Cardiac septum (tissue), 1 donor: ENCODE data around the gene HOXA9. TPM values are rescaled to one million over a fixed set of nuclear protein-coding genes. Genes with fewer than 3 reads are reported as not detected.

Experiments used
- DNase-seq: peaks from one replicate; pipeline ENCODE4 v3.0.0-alpha.2; 2020; ENCODE audit warnings: low spot score
- intact Hi-C: fragments of 100-400 bp; cut with DNase I; formaldehyde crosslinking; loops from one replicate; pipeline ENCODE4 v1.14.0; 2022
- total RNA-seq: library from RNA; stranded (reverse); fragmentation: NEBNext Ultra II Directional; extraction: Animal tissue kit (Norgen Biotek cat#: 25700); gene quantifications from one replicate; pipeline ENCODE4 v1.2.1, GENCODE V29; 2021
- donor health status: DM: no; HTN: no; CAD: no.

Gene HOXA9
- total RNA-seq, 1 donor from 2014 or later = not detected

GRCh38 chr7:27191161-27191731 lies 25.9 kb upstream of the HOXA9 start:
- intact Hi-C loops = loop anchor here (10.0 kb wide), 1 partner anchor 904 kb away; no protein-coding TSS in a partner anchor

GRCh38 chr7:27189997-27190748 lies 24.8 kb upstream of the HOXA9 start:
- peak; percentile 50 for DNase-seq
- intact Hi-C loops = loop anchor here (10.0 kb wide), 1 partner anchor 905 kb away; no protein-coding TSS in a partner anchor

More at GRCh38 chr7:27191161-27191731, 25.9 kb upstream of the HOXA9 start:
- peak; percentile 33 for DNase-seq

- intact Hi-C loops = no loop called here
- peak; percentile 43 for DNase-seq
Observed at GRCh38 chr7:27189295-27189996, 24.1 kb upstream of the HOXA9 start.

DNA sequence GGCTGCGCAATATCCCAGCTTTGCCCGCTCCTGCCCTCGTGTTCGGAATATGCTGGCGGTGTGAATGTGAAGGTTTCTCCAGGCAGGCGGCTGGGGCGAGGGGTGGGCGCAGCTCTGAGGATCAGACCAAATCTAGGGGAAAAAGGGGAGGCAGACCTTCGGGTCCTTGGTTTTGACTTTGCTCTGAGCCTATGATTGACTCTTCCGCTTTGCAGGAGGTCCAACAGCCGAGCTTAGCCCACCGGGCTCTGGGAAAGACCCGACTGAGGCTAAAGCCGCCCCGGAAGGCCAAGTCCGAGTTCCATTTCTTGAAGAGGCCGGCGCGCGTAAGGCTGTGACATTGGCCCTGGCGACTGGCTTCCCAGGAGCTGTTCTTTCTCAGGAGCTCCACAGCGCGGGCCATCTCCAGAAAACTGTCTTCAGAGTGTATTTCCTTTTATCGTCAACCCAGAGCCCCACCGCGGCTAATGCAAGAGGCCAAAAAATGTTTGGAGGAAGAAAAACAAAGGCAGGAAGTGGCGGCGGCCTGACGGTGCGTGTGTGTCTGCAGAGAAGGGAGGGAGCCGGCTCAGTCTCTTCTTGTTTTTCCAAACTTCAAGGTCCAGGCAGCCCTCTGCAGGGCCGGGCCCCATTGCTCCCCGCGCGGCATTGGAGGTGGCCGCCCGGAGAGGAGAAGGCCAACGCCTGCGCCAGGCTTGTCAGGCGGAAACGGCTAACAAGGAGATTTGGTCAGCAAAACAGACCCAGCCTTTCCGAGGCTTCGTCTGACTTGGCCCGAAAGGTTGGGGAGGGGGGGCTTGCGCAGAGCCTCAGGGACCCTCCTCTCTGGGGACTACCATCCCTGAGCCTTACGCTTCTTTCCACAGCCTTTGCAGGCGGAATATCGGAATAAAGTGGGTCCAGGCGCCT lies 23.3 kb upstream of the HOXA9 start:
- peak; percentile 76 for DNase-seq
- intact Hi-C loops = no loop called here

- intact Hi-C loops = no loop called here
- peak; percentile 74 for DNase-seq
Observed at GRCh38 chr7:27187475-27188385, 22.4 kb upstream of the HOXA9 start.

GRCh38 chr7:27186668-27187474 lies 21.5 kb upstream of the HOXA9 start:
- intact Hi-C loops = no loop called here
- no peak for DNase-seq

DNA sequence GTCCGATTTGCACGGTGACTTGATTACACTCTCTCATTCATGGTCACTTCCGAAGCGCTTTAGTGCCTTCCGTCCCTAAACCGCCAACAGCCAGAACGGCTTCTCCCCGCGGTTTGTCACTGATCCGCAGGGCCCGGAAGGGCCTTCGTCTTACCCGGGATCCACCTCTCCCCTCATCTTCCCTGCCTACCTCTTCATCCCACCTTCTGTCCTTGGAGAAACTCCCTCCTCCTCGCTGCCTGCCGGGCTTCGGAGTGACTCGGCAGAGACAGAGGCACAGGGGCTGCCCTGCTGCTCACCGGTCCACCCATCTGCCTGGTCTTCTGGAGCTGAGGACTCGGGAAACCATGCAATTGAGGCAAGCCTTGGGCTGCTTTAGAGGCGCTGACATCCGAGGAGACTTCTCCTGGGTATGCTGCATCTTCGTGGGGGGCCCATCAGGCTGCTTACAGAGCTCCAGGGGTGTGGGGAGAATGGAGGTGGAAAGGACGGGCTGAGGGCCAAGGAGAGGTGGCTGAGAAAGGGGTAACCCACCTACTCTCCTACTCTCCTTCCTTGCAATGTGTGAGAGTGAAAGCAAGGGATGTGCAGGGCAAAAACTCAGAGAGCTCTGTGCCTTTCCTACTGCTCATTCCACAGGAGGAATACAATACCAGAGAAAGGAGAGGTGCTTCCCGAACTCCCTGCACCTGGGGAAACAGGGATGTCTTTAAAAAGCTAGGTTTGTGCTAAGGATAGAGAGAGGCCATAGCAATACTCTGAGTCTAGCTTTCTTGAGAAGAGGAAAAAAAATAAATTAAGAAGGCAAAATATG lies 20.7 kb upstream of the HOXA9 start:
- intact Hi-C loops = no loop called here
- DNase-seq = peak; percentile 67

DNA sequence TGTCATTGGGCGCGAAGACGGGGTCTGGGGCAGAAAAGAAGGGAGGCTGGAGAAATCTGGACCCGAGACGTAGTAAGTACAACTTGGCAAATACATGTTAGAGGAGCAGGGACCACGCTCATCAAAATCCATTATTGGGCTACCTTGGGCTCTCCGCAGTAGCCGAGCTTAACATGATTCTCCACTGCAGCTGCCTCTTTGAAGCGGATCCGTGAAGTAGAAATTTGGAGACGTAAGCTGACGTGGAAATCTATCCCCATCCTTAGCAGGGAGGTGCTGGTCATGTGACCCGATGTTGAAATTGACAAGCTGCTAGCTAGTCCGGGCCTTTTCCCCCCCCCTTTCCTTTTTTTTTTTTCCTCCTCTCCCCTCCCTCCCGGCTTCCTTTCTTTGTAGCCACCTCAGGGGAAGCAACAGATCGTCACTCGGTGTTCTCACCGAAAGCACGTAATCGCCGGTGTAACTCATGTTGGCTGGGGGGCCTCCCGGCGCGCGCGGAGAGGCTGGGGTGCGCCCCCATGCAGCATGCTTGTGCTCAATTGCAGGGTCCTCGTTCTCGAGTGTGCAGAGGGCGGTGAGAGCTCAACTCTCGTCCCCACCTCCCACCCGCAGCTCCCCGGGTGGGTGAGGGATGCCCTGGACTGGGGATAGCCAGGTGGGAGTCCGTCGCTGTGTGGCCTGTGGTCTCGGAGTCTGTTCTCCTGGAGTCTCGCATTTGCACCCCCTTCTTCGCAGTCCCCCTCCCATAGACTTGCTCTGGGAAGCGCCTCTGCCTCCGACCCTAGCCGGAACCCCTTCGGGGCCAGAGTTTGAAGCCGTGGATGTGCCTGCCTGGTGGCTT lies 19.9 kb upstream of the HOXA9 start, which contains the start of gene HOXA11:
Gene HOXA11 (minus strand): TSS at position 220 of the 841 bp plus-strand sequence. CDS start 88 bp downstream, at position 132.
- DNase-seq = peak; percentile 61
- intact Hi-C loops = no loop called here

GRCh38 chr7:27184337-27185012 lies 19.1 kb upstream of the HOXA9 start:
- intact Hi-C loops = no loop called here
- peak; percentile 73 for DNase-seq

GRCh38 chr7:27183682-27184336 lies 18.5 kb upstream of the HOXA9 start:
- peak; percentile 26 for DNase-seq
- intact Hi-C loops = no loop called here

- DNase-seq = peak; percentile 51
Observed at GRCh38 chr7:27182861-27183681, 17.7 kb upstream of the HOXA9 start.

DNA sequence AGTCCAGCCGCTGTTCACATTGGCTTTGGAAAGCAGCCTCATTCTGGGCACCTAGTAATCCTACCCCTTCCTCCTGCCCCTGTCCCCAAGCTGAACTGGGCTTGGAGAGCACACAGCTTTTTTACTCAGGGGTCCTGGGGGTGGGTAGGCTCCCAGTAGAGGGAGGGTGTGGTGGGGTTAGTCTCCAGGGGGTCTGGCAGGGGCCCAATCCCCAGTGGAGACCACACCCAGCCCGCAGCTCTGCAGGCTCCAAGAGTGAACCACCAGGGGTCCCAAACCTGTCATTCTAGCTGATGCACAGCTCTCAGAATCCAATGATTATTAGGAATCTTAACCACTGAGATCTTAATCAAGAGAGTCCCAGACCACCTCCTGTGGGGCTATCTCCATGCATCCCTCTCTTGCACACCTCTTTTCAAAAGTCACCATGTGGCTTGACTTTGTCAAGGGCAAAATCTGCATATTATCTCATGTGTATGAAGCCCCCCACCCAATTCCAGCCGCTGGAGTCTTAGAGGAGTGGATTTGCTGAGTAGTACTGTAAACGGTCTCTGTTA lies 17.0 kb upstream of the HOXA9 start:
- DNase-seq = peak; percentile 55
- intact Hi-C loops = no loop called here

More at GRCh38 chr7:27182861-27183681, 17.7 kb upstream of the HOXA9 start:
- intact Hi-C loops = no loop called here

- intact Hi-C loops = no loop called here
- no peak for DNase-seq
Observed at GRCh38 chr7:27181795-27182275, 16.5 kb upstream of the HOXA9 start.
